ENCODE results near the gene ENPP6.

The ENPP6 gene

GRCh38 chr4:184110452-184111224, 107.0 kb downstream of the ENPP6 start:
- no peak for DNase-seq (ENCODE audit: low read depth, low spot score)
- TF ChIP-seq, protein P1, sequence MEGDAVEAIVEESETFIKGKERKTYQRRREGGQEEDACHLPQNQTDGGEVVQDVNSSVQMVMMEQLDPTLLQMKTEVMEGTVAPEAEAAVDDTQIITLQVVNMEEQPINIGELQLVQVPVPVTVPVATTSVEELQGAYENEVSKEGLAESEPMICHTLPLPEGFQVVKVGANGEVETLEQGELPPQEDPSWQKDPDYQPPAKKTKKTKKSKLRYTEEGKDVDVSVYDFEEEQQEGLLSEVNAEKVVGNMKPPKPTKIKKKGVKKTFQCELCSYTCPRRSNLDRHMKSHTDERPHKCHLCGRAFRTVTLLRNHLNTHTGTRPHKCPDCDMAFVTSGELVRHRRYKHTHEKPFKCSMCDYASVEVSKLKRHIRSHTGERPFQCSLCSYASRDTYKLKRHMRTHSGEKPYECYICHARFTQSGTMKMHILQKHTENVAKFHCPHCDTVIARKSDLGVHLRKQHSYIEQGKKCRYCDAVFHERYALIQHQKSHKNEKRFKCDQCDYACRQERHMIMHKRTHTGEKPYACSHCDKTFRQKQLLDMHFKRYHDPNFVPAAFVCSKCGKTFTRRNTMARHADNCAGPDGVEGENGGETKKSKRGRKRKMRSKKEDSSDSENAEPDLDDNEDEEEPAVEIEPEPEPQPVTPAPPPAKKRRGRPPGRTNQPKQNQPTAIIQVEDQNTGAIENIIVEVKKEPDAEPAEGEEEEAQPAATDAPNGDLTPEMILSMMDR (IDR thresholded peaks at IDR 0.05; ENCODE audit: insufficient read depth, low read length, missing control alignments): no peak
- POLR2A ChIA-PET: no interaction called here
- CTCF ChIA-PET: no interaction called here
- no peak overlapping the region for H3K4me3 ChIP-seq (ENCODE audit: low read depth, low read length)

DNA sequence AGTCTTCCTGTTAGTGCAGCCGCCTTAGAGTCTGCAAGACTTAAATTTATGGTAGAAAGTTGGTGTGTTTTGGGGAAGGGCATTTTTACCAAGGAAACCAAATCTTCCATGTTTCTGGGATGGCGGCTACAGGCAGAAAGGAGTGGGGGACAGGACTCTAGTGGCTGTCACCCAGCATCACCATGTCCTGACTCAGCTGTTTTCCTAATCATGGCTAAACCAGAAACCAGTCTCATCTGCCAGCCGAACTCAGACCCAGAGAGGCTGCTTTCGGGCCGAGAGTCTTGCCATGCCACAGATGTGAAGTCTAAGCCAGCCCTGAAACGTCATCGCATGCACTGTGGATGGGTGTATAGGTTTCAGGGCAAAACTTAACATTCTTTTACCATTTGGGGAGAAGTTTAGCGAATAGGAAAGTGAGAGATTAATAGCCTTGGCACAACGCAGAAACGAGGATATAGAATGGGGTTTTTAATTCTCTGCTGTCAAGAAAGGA, 109.6 kb downstream of the ENPP6 start:
- POLR2A ChIA-PET: no interaction called here
- TF ChIP-seq, protein P1 (IDR thresholded peaks at IDR 0.05; ENCODE audit: insufficient read depth, low read length, missing control alignments): no peak
- CTCF ChIA-PET: no interaction called here
- no peak overlapping the region for H3K4me3 ChIP-seq (ENCODE audit: low read depth, low read length)
- DNase-seq (ENCODE audit: low read depth, low spot score): no peak

GRCh38 chr4:184104419-184105101, 113.1 kb downstream of the ENPP6 start:
- TF ChIP-seq, protein P1 (IDR thresholded peaks at IDR 0.05; ENCODE audit: insufficient read depth, low read length, missing control alignments): no peak
- POLR2A ChIA-PET: no interaction called here
- CTCF ChIA-PET: no interaction called here

GRCh38 chr4:184103527-184104264, 114.0 kb downstream of the ENPP6 start:
- CTCF ChIA-PET: no interaction called here
- POLR2A ChIA-PET: no interaction called here

More at GRCh38 chr4:184104419-184105101, 113.1 kb downstream of the ENPP6 start:
- no peak overlapping the region for H3K4me3 ChIP-seq (ENCODE audit: low read depth, low read length)
- DNase-seq (ENCODE audit: low read depth, low spot score): no peak

GRCh38 chr4:184102927-184103326, 114.7 kb downstream of the ENPP6 start:
- no peak overlapping the region for H3K4me3 ChIP-seq (ENCODE audit: low read depth, low read length)
- TF ChIP-seq, protein P1 (IDR thresholded peaks at IDR 0.05; ENCODE audit: insufficient read depth, low read length, missing control alignments): no peak
- ChIA-PET POLR2A (no interaction called here), CTCF (no interaction called here)
- no peak for DNase-seq (ENCODE audit: low read depth, low spot score)

More at GRCh38 chr4:184103527-184104264, 114.0 kb downstream of the ENPP6 start:
- no peak overlapping the region for H3K4me3 ChIP-seq (ENCODE audit: low read depth, low read length)
- TF ChIP-seq, protein P1 (IDR thresholded peaks at IDR 0.05; ENCODE audit: insufficient read depth, low read length, missing control alignments): no peak
- DNase-seq (ENCODE audit: low read depth, low spot score): no peak

DNA sequence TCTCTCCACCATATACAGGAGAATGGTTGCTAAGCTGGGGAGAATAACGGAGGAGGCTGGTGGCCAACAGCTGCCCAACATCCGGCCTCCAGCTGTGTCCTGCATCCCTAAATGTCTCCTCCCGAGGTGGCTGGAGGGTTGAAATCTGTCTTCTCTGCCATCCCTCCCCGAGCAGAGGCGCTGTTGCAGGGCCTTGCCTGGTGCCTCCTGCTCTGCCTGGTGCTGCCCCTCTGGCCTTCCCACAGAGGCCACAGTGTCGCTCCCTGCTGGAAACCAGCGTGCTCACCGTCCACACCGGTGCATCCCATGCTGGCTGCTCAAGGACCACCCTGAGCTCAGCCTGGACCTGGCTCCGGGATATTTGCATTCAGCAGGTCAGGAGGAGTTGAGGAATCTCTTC, 115.2 kb downstream of the ENPP6 start:
- POLR2A ChIA-PET: no interaction called here
- TF ChIP-seq, protein P1 (IDR thresholded peaks at IDR 0.05; ENCODE audit: insufficient read depth, low read length, missing control alignments): no peak
- no peak overlapping the region for H3K4me3 ChIP-seq (ENCODE audit: low read depth, low read length)
- DNase-seq (ENCODE audit: low read depth, low spot score): no peak
- CTCF ChIA-PET: no interaction called here

Data from AG04449 (cell line).